Skeletal muscle satellite cell (primary cell): ENCODE data around the gene FMNL1. TPM values are rescaled to one million over a fixed set of nuclear protein-coding genes. Genes with fewer than 3 reads are reported as not detected.
A peak's percentile ranks its signal among the peaks of the same experiment; 100 is the strongest.

Experiments
- H3K27me3 ChIP-seq: 2 replicates; pipeline ENCODE4 v1.7.0; 2013; ENCODE audit warnings: low read length; ENCODE audit not compliant: control insufficient read depth, insufficient read depth
- H3K36me3 ChIP-seq: 2 replicates; pipeline ENCODE4 v1.7.0; 2013; ENCODE audit warnings: mild to moderate bottlenecking, control low read depth, low read length; ENCODE audit not compliant: insufficient read depth
- H3K4me1 ChIP-seq: 2 replicates; pipeline ENCODE4 v1.7.0; 2013; ENCODE audit warnings: low read length; ENCODE audit not compliant: control insufficient read depth, insufficient read depth
- H3K4me2 ChIP-seq: 2 replicates; pipeline ENCODE4 v1.7.0; 2013; ENCODE audit warnings: mild to moderate bottlenecking, low read length
- H3K4me3 ChIP-seq: 2 replicates; pipeline ENCODE4 v1.7.0; 2013; ENCODE audit warnings: low read length
- H3K9ac ChIP-seq: 2 replicates; pipeline ENCODE4 v1.7.0; 2013; ENCODE audit warnings: mild to moderate bottlenecking, low read depth, low read length, moderate library complexity
- H3K9me3 ChIP-seq: replicated peaks from 2 replicates; pipeline ENCODE4 v1.7.0; 2013; ENCODE audit warnings: mild to moderate bottlenecking, control low read depth, low read length
- total RNA-seq: library from RNA; depleted of rRNA; stranded (reverse); fragments of >200 nt; gene quantifications from 2 replicates; pipeline ENCODE4 v1.2.3, GENCODE V29; 2012; rRNA removed

FMNL1 gene, protein sequence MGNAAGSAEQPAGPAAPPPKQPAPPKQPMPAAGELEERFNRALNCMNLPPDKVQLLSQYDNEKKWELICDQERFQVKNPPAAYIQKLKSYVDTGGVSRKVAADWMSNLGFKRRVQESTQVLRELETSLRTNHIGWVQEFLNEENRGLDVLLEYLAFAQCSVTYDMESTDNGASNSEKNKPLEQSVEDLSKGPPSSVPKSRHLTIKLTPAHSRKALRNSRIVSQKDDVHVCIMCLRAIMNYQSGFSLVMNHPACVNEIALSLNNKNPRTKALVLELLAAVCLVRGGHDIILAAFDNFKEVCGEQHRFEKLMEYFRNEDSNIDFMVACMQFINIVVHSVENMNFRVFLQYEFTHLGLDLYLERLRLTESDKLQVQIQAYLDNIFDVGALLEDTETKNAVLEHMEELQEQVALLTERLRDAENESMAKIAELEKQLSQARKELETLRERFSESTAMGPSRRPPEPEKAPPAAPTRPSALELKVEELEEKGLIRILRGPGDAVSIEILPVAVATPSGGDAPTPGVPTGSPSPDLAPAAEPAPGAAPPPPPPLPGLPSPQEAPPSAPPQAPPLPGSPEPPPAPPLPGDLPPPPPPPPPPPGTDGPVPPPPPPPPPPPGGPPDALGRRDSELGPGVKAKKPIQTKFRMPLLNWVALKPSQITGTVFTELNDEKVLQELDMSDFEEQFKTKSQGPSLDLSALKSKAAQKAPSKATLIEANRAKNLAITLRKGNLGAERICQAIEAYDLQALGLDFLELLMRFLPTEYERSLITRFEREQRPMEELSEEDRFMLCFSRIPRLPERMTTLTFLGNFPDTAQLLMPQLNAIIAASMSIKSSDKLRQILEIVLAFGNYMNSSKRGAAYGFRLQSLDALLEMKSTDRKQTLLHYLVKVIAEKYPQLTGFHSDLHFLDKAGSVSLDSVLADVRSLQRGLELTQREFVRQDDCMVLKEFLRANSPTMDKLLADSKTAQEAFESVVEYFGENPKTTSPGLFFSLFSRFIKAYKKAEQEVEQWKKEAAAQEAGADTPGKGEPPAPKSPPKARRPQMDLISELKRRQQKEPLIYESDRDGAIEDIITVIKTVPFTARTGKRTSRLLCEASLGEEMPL
- total RNA-seq = 3.3 and 6.3 TPM in 2 replicates

DNA sequence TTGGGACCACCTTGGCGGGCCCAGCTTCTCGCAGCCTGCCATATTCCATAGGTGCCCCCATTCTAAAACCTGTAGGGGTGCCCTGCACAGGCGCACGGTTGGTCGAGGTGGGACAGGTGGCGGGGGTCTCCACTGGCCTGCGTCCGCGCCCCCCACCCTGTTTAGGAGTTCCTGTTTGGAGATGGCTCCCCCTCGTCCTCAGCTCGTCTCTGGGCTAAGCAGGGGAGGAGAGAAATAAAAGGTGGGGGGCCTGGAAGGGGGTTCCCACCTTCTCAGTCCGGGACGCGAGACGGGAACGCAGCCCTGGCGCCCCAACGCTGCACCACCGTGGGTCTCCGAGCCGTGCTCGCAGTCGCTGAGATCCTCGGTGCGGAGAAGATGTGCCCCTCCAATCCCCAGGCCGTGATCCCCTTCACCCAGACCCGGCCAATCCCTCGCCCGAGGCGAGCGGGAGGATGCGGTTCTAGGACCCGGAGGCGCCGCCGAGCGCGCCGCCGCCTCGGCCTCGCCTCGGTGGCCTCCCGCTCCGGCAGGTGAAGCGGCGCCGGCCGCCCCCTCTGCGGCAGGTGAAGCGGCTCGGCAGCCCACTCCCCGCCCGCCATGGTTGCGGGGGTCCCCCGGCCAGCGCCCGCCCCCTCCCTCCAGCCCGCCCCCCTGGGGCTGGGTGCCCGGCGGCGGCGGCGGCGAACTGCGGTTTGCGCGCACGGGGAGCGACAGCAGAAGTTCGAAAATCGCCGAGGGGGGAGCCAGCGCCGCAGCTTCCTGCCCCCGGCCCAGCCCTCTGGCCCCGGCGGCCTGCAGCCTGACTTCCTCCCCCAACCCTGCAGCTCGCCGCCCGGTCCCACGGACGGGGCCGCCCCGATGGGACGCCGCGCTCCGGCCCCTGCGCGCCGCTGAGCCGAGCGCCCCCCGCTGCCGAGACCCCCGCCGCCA is at the start of gene FMNL1:
TSS of gene FMNL1 (plus strand) at position 805 of the 933 bp plus-strand sequence. CDS start 240 bp downstream, outside the sequence.
- no peaks in the 10 kb centered on the region for H3K36me3 ChIP-seq
- H3K4me3 ChIP-seq = peak within 1 kb of the TSS; percentile 75
- no peaks in the 10 kb centered on the region for H3K9me3 ChIP-seq
- H3K4me1 ChIP-seq = peaks cover 42% of the 10 kb centered on the region
- peak within 1 kb of the TSS; percentile 66 for H3K9ac ChIP-seq
- no peaks in the 10 kb centered on the region for H3K27me3 ChIP-seq
- peak within 1 kb of the TSS; percentile 89 for H3K4me2 ChIP-seq

GRCh38 chr17:45172232-45172540 is 49.5 kb upstream of the FMNL1 start:
- peak overlapping the region; percentile 82 for H3K9ac ChIP-seq
- H3K36me3 ChIP-seq = no peaks in the 10 kb centered on the region
- no peaks in the 10 kb centered on the region for H3K27me3 ChIP-seq
- H3K4me2 ChIP-seq = peak overlapping the region; percentile 91
- peaks cover 53% of the 10 kb centered on the region for H3K4me1 ChIP-seq
- peak overlapping the region; percentile 69 for H3K4me3 ChIP-seq
- no peaks in the 10 kb centered on the region for H3K9me3 ChIP-seq

- H3K36me3 ChIP-seq = no peaks in the 10 kb centered on the region
- peak overlapping the region; percentile 82 for H3K9ac ChIP-seq
- H3K9me3 ChIP-seq = no peaks in the 10 kb centered on the region
- H3K27me3 ChIP-seq = no peaks in the 10 kb centered on the region
- peak overlapping the region; percentile 91 for H3K4me2 ChIP-seq
- peaks cover 53% of the 10 kb centered on the region for H3K4me1 ChIP-seq
- H3K4me3 ChIP-seq = peak overlapping the region; percentile 69
Observed at GRCh38 chr17:45172541-45173286, 49.0 kb upstream of the FMNL1 start.

DNA sequence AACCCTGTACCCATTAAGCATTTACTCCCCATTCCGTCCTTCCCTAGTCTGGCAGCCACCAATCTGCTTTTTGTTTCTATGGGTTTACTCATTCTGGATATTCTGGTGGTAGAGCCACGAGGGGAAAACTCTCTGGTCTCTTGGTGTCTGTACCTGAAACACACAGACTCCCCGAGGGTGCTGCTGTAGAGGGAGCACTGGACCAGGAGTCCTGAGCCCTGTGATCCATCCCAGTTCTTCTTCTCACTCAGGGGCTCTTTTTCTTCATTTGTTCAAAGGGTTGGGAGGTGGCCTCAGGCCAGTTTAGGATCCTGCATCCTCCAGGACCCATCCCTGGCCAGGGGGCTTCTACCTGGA is 45.9 kb upstream of the FMNL1 start:
- no peaks in the 10 kb centered on the region for H3K36me3 ChIP-seq
- H3K9me3 ChIP-seq = no peaks in the 10 kb centered on the region
- no peaks in the 10 kb centered on the region for H3K27me3 ChIP-seq
- H3K9ac ChIP-seq = no peak overlapping the region
- H3K4me1 ChIP-seq = peaks cover 45% of the 10 kb centered on the region
- H3K4me2 ChIP-seq = peak overlapping the region; percentile 65
- peak overlapping the region; percentile 5 for H3K4me3 ChIP-seq

DNA sequence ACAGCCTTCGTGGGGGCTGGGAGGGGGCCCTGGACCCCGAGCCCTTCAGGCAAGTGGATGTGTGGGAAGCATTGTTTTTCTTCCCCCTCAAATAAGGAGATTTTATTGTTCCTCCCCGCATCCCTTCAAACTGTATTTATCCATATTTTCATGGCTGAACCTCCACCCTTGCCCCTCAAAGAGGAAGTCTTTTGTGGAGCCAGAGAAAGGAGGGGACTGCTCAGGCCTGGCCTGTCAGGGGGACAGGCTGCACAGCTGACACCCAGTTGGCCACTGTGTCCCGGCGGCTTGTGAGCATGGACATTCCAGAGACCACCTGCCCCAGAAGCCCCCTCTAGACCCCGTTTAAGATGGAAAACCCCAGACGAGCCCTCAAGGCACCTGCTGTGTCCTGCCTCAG is 44.1 kb upstream of the FMNL1 start:
- no peak overlapping the region for H3K4me2 ChIP-seq
- no peak overlapping the region for H3K9ac ChIP-seq
- no peaks in the 10 kb centered on the region for H3K9me3 ChIP-seq
- H3K27me3 ChIP-seq = no peaks in the 10 kb centered on the region
- peaks cover 27% of the 10 kb centered on the region for H3K4me1 ChIP-seq
- no peak overlapping the region for H3K4me3 ChIP-seq
- H3K36me3 ChIP-seq = no peaks in the 10 kb centered on the region

DNA sequence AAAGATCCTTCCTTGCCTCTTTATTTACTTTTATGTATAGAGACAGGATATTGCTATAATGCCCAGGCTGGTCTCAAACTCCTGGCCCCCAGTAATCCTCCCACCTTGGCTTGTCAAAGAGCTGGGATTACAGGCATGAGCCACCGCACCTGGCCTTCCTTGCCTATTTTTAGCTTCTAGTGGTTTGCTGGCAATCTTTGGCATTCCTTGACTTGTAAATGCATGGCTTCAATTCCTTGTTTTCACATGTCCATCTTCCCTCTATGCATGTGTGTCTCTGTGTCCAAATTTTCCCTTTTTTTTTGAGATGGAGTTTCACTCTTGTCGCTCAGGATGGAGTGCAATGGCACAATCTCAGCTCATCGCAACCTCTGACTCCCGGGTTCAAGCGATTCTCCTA is 37.5 kb upstream of the FMNL1 start:
- H3K27me3 ChIP-seq = no peaks in the 10 kb centered on the region
- H3K36me3 ChIP-seq = no peaks in the 10 kb centered on the region
- no peaks in the 10 kb centered on the region for H3K9me3 ChIP-seq
- H3K4me2 ChIP-seq = no peak overlapping the region
- H3K9ac ChIP-seq = no peak overlapping the region
- H3K4me3 ChIP-seq = no peak overlapping the region
- no peaks in the 10 kb centered on the region for H3K4me1 ChIP-seq

DNA sequence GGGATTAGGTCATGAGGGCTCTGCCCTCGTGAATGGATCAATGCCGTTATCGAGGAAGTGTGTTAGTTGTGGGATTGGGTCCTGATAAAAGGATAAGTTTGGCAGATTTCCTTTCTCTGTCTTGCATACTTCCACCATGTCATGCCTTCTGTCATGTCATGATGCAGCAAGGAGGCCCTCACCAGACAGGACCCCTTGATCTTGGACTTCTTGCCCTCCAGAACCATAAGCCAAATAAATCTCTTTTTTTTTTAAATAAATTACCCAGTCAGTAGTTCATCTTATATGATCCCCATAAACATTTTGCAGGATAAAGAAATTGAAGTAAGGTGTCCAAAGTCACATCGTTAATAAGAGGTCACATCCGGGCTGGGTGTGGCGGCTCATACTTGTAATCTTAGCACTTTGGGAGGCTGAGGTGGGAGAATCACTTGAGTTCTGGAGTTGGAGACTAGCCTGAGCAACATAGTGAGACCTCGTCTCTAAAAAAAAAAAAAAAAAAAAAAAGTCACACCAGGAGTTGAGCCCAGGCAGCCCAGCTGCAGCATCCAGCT is 34.8 kb upstream of the FMNL1 start:
- no peak overlapping the region for H3K4me2 ChIP-seq
- H3K9me3 ChIP-seq = no peaks in the 10 kb centered on the region
- no peak overlapping the region for H3K4me3 ChIP-seq
- H3K36me3 ChIP-seq = no peaks in the 10 kb centered on the region
- H3K4me1 ChIP-seq = no peaks in the 10 kb centered on the region
- H3K9ac ChIP-seq = no peak overlapping the region
- H3K27me3 ChIP-seq = no peaks in the 10 kb centered on the region

- Histone ChIP-seq H3K9me3 (no peaks in the 10 kb centered on the region), H3K9ac (no peak overlapping the region), H3K4me1 (no peaks in the 10 kb centered on the region), H3K36me3 (no peaks in the 10 kb centered on the region), H3K4me3 (no peak overlapping the region), H3K27me3 (no peaks in the 10 kb centered on the region), H3K4me2 (no peak overlapping the region)
Observed at GRCh38 chr17:45189009-45189408, 32.7 kb upstream of the FMNL1 start.

DNA sequence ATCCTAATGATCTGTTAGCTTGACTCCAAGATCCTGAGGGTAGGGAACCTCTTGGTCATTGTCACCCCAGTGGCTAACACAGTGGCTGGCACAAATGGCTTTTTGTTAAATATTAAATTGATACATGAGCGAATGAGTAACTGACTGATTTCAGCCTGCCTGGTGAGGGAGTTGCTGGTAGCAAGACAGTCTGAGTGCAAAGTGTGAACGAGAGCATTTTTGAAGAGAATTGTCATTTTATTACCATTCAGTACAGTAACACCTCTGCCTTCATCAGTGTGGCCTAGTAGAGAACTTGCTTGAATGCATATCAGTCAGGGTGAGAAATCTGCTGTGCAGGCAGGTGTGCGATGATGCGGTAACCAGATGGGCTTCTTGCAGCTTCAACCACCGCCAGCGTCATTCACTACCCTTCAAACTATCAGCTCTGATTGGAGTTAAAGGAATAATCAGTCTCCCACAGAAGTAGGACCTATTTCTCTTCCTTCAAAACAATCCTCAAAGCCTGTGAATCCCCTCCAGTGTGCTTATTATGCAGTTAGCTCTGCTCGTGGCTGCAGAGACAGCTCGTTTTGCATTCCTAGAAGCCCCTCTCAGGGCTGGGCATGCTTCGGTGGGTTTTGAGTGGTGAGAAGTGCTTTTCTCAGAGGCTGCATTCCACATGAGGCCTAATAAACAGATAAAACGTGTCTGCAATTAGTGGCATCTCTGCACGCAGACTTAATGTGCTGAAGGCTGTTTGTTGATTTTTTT is 31.0 kb upstream of the FMNL1 start:
- Histone ChIP-seq H3K9ac (no peak overlapping the region), H3K4me3 (no peak overlapping the region), H3K9me3 (no peaks in the 10 kb centered on the region), H3K4me2 (no peak overlapping the region), H3K4me1 (no peaks in the 10 kb centered on the region), H3K36me3 (no peaks in the 10 kb centered on the region), H3K27me3 (no peaks in the 10 kb centered on the region)

- H3K4me2 ChIP-seq = no peak overlapping the region
- no peaks in the 10 kb centered on the region for H3K27me3 ChIP-seq
Observed at GRCh38 chr17:45195424-45195823, 26.3 kb upstream of the FMNL1 start.

More at GRCh38 chr17:45195424-45195823, 26.3 kb upstream of the FMNL1 start:
- Histone ChIP-seq H3K4me3 (no peak overlapping the region), H3K36me3 (no peaks in the 10 kb centered on the region), H3K9ac (no peak overlapping the region), H3K9me3 (no peaks in the 10 kb centered on the region), H3K4me1 (peaks cover 17% of the 10 kb centered on the region)
